ENCODE measurements around the gene PNCK.

DNA sequence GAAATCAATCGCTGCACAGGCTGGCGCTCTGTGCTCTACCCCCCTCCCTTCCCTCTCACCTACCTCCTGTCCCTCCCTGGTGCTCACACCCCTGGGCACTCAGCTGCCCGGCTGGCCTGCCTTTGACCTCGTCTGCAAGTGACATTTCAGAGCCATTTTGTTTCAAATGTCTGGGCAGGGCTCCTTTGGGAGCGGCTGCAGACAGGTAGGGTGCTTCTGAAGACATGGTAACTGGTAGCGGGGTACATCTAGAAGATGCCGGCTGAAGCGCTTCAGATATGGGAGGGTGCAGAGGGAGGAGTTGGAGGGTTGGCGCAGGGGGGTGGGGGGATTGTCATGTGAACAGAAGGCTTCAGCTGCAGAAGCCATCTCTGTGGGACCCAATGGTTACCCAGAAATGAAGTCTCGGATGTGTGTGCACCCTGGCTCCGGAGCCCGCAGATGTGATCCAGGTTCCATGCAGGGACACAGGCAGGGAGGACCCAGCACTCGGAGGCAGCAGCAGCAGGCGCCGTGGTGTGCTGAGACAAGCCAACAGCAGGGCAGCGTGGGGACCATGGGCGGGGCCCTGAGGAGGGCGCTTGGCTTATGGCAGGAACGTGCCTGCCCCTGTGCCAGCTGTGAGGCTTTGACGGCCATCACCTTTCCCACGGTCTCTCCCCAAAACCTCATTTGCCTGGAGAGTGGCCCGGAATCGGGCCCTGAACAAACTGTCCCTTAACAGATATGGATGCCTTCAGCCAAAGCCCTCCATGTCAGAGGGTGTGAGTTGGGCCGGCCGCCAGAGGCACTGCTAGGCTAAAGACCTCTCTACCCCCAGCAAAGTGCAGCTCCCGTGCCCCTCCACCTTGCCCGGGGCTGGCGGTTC lies 34.2 kb downstream of the PNCK start:
- TF ChIP-seq POLR2A (IDR thresholded peaks at IDR 0.05; ENCODE audit: low read depth, low read length) (no peak), POLR2AphosphoS5 (IDR thresholded peaks at IDR 0.05; ENCODE audit: low read depth, low read length) (no peak), TAF1 (IDR thresholded peaks at IDR 0.05; ENCODE audit: low read depth, low read length) (no peak)
